Measurements from ENCODE around the gene GRM3. TPM values are rescaled to one million over a fixed set of nuclear protein-coding genes. Genes with fewer than 3 reads are reported as not detected.

GRM3 gene
- total and polyA plus RNA-seq, 2 of the 8 experiments (the other 6 are each of a cell fraction or from before 2014, with no cell fraction given) = 3.1 to 4.2 TPM

GRCh38 chr7:86833360-86833759 lies 189.7 kb downstream of the GRM3 start:
- H3K23ac ChIP-seq (ENCODE audit: insufficient read length) = no peak overlapping the region
- H4K5ac ChIP-seq (ENCODE audit: insufficient read length, low read depth, low read length) = no peak overlapping the region
- H2BK12ac ChIP-seq (ENCODE audit: low read depth, low read length) = no peak overlapping the region
- no peaks in the 10 kb centered on the region for H3K9me3 ChIP-seq (ENCODE audit: insufficient read depth in 2 of 2, low read depth in 1 of 2, low read length in 1 of 2)
- H3K4me2 ChIP-seq (ENCODE audit: insufficient read depth in 1 of 2, low read depth in 2 of 2, low read length in 2 of 2) = no peak overlapping the region
- FAIRE-seq = no peak
- H3K56ac ChIP-seq (replicated peaks; ENCODE audit: insufficient read length, low read depth, low read length) = no peak overlapping the region
- no peaks in the 10 kb centered on the region for H3K79me1 ChIP-seq (ENCODE audit: low read depth, low read length)
- H3K9ac ChIP-seq (replicated peaks in 1 of 4; ENCODE audit: extremely low read depth in 1 of 4, low read depth in 3 of 4, low read length in 3 of 4) = no peak overlapping the region; a peak in 1 of 7 replicates
- H2BK20ac ChIP-seq (ENCODE audit: low read length) = no peak overlapping the region
- H4K20me1 ChIP-seq (replicated peaks in 1 of 2; ENCODE audit: control insufficient read depth in 1 of 2, insufficient read depth in 2 of 2, low read length in 2 of 2) = no peaks in the 10 kb centered on the region
- no peak overlapping the region for H3K27ac ChIP-seq (ENCODE audit: low read depth, low read length)
- no peak overlapping the region for H2BK5ac ChIP-seq (ENCODE audit: low read depth, low read length)
- WGBS, 2 experiments (ENCODE audit: extremely low coverage in 1 of 2, insufficient coverage in 1 of 2, insufficient read length in 1 of 2, insufficient replicate concordance in 2 of 2, low coverage in 1 of 2, low lambda C conversion rate in 2 of 2, missing lambda C conversion rate in 1 of 2) = 95% methylated on average over 3 of the region's 3 CpGs; no CpG with 5 or more reads in 1 of the 2 experiments
- CTCF ChIA-PET (ENCODE audit: partially characterized antibody) = interaction anchor here (1.3 kb wide), 1 partner anchor 18 kb away, joined by 4 read pairs; no protein-coding TSS in a partner anchor
- POLR2A ChIA-PET (ENCODE audit: partially characterized antibody) = no interaction called here
- no peaks in the 10 kb centered on the region for H3K4me1 ChIP-seq (replicated peaks in 1 of 4; ENCODE audit: control insufficient read depth in 3 of 4, insufficient read depth in 4 of 4, low read length in 3 of 4)
- no peak overlapping the region for H4K8ac ChIP-seq (ENCODE audit: extremely low read depth, insufficient read depth, low read length)
- H2BK15ac ChIP-seq (ENCODE audit: low read length) = no peak overlapping the region
- H3K36me3 ChIP-seq (ENCODE audit: control insufficient read depth in 2 of 4, insufficient read depth in 4 of 4, low read length in 3 of 4) = no peaks in the 10 kb centered on the region
- no peak overlapping the region for H4K91ac ChIP-seq (replicated peaks; ENCODE audit: insufficient read length, low read length)
- no peak overlapping the region for H2AFZ ChIP-seq (ENCODE audit: low read length)
- H3K27me3 ChIP-seq (replicated peaks in 1 of 4; ENCODE audit: control insufficient read depth in 3 of 4, extremely low read depth in 1 of 4, insufficient read depth in 3 of 4, low read length in 3 of 4) = no peaks in the 10 kb centered on the region
- no peak overlapping the region for H2BK120ac ChIP-seq (replicated peaks; ENCODE audit: low read depth, low read length)
- H3K14ac ChIP-seq (ENCODE audit: insufficient read length) = no peak overlapping the region
- H3K4ac ChIP-seq (replicated peaks; ENCODE audit: insufficient read length, low read depth, low read length) = no peak overlapping the region
- H3K18ac ChIP-seq (ENCODE audit: extremely low read depth, low read length) = no peak overlapping the region
- no peak overlapping the region for H2AK5ac ChIP-seq (ENCODE audit: low read depth, low read length)
- no peaks in the 10 kb centered on the region for H3K23me2 ChIP-seq (ENCODE audit: low read depth, low read length)
- DNase-seq (ENCODE audit: low read depth in 1 of 2, low spot score in 2 of 2) = no peak
- H3K4me3 ChIP-seq (ENCODE audit: extremely low read depth in 1 of 4, insufficient read depth in 2 of 4, low read depth in 3 of 4, low read length in 4 of 4) = no peak overlapping the region
- H3K79me2 ChIP-seq (ENCODE audit: control insufficient read depth in 1 of 2, insufficient read depth in 2 of 2, low read length in 2 of 2) = no peaks in the 10 kb centered on the region
- TF ChIP-seq SP2 (IDR thresholded peaks at IDR 0.05; ENCODE audit: low read length) = no peak
- TF ChIP-seq NRF1 (IDR thresholded peaks at IDR 0.05; ENCODE audit: low read depth, low read length) = no peak
- no peak for TF ChIP-seq PHF8 (conservative IDR thresholded peaks at IDR 0.05; ENCODE audit: low read depth, low read length)
- TF ChIP-seq, protein P1, sequence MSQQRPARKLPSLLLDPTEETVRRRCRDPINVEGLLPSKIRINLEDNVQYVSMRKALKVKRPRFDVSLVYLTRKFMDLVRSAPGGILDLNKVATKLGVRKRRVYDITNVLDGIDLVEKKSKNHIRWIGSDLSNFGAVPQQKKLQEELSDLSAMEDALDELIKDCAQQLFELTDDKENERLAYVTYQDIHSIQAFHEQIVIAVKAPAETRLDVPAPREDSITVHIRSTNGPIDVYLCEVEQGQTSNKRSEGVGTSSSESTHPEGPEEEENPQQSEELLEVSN (IDR thresholded peaks at IDR 0.05) = no peak
- no peak for TF ChIP-seq FOSL1 (IDR thresholded peaks at IDR 0.05; ENCODE audit: insufficient read depth, low read depth, low read length)
- no peak for TF ChIP-seq SIX5 (IDR thresholded peaks at IDR 0.05; ENCODE audit: low read depth, low read length)
- TF ChIP-seq BRCA1 (IDR thresholded peaks at IDR 0.05; ENCODE audit: low read depth, low read length) = no peak
- no peak for TF ChIP-seq CBX5 (IDR thresholded peaks at IDR 0.05; ENCODE audit: low read depth, low read length)
- TF ChIP-seq KDM5A (IDR thresholded peaks at IDR 0.05; ENCODE audit: low read length) = no peak
- no peak for TF ChIP-seq TAF1 (IDR thresholded peaks at IDR 0.05; ENCODE audit: low read depth, low read length)
- TF ChIP-seq GABPA (IDR thresholded peaks at IDR 0.05; ENCODE audit: borderline replicate concordance, insufficient read depth, low read length) = no peak
- TF ChIP-seq EZH2 (IDR thresholded peaks at IDR 0.05; ENCODE audit: low read depth, low read length, severe bottlenecking) = no peak
- TF ChIP-seq SIN3A (conservative IDR thresholded peaks at IDR 0.05 in 1 of 2, IDR thresholded peaks at IDR 0.05 in 1 of 2; ENCODE audit: low read depth in 1 of 2, low read length in 2 of 2) = no peak
- no peak for TF ChIP-seq SP1 (IDR thresholded peaks at IDR 0.05; ENCODE audit: low read depth, low read length)

Measured in H1 (cell line).